ENCODE measurements around the gene MEMO1. TPM values are rescaled to one million over a fixed set of nuclear protein-coding genes. Genes with fewer than 3 reads are reported as not detected.
"Not testable (repeated sequence)": the region's sequence is repeated elsewhere in the genome, so short reads cannot be mapped to it uniquely, and the experiment has no call there.

The MEMO1 gene
- total and polyA plus RNA-seq, 8 donors: 10.5 to 20.4 (median 16.3) TPM

DNA sequence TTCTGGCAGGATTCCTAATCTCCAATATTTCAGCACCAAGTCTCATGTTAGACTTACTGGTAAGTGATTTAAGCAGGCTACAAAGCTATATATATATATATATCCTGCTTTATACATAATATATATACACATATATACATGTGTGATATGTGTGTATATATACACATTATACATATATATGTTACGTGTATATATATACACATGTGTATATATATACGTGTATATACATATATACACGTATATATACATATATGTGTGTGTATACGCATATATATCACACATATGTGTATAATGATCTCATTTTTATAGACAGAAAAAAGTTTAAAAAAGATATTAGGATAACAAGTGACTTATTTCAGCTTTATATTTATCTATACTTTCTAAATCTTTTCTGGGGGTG lies 41.6 kb downstream of the MEMO1 start:
- FAIRE-seq (peak; percentile 13), ATAC-seq (no peak), DNase-seq (no peak)
- H3K27me3 ChIP-seq: no peaks in the 10 kb centered on the region
- intact Hi-C loops (cut with DNase I): no loop called here
- no peak overlapping the region for H3K4me3 ChIP-seq
- H3K27ac ChIP-seq: no peak overlapping the region
- 94 to 96% methylated on average over 4 of the region's 4 CpGs for WGBS, 2 donors
- H3K36me3 ChIP-seq: no peaks in the 10 kb centered on the region
- no peak for TF ChIP-seq CTCF (IDR thresholded peaks at IDR 0.05)
- H3K9me3 ChIP-seq: no peaks in the 10 kb centered on the region
- no peaks in the 10 kb centered on the region for H3K4me1 ChIP-seq

GRCh38 chr2:31967790-31968189 lies 43.0 kb downstream of the MEMO1 start:
- DNase-seq: no peak
- WGBS, 2 donors: 88 to 92% methylated on average over 1 of the region's 1 CpG
- no peak for FAIRE-seq
- no peaks in the 10 kb centered on the region for H3K4me1 ChIP-seq
- no peak for ATAC-seq
- no peaks in the 10 kb centered on the region for H3K9me3 ChIP-seq
- H3K36me3 ChIP-seq: no peaks in the 10 kb centered on the region
- no peak for TF ChIP-seq CTCF (IDR thresholded peaks at IDR 0.05)
- no peak overlapping the region for H3K27ac ChIP-seq
- intact Hi-C loops (cut with DNase I): no loop called here
- no peaks in the 10 kb centered on the region for H3K27me3 ChIP-seq
- H3K4me3 ChIP-seq: no peak overlapping the region

DNA sequence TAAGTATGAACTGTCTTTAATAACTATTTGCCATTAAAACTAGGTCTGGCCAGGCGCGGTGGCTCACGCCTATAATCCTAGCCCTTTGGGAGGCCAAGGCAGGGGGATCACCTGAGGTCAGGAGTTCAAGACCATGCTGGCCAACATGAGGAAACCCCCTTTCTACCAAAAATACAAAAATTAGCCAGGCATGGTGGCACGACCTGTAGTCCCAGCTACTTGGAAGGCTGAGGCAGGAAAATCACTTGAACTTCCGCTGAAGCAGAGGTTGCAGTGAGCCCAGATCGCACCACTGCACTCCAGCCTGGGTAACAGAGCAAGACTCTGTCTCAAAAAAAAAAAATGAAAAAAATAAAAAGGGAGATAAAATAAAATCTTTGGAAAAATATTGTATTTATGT lies 44.4 kb downstream of the MEMO1 start:
- H3K36me3 ChIP-seq; DNase-seq; ATAC-seq; H3K4me3 ChIP-seq; H3K4me1 ChIP-seq; H3K27ac ChIP-seq; FAIRE-seq; intact Hi-C loops (cut with DNase I); H3K27me3 ChIP-seq; H3K9me3 ChIP-seq: not testable (repeated sequence)
- WGBS, 2 donors: 96 to 98% methylated on average over 6 of the region's 6 CpGs

DNA sequence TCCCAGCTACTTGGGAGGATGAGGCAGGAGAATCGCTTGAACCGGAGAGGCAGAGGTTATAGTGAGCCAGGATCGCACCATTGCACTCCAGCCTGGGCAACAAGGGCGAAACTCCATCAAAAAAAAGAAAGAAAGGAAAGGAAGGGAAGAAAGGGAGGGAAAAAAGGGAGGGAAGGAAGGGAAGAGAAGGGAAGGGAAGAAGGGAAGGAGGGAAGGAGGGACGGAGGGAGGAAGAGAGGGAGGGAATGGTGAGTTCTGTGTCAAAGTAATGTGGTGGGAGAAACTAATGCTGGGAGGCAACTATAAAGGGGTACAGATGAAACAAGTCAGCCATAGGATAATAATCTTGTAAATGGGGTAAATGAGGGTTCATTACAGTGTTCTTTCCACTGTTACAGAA lies 45.7 kb downstream of the MEMO1 start:
- FAIRE-seq (no peak), ATAC-seq (no peak), DNase-seq (no peak)
- Histone ChIP-seq H3K9me3 (no peaks in the 10 kb centered on the region), H3K4me1 (no peaks in the 10 kb centered on the region), H3K36me3 (no peaks in the 10 kb centered on the region), H3K27ac (no peak overlapping the region), H3K27me3 (no peaks in the 10 kb centered on the region), H3K4me3 (no peak overlapping the region)
- TF ChIP-seq CTCF (IDR thresholded peaks at IDR 0.05): no peak
- intact Hi-C loops (cut with DNase I): no loop called here
- WGBS, 2 donors: 97% methylated on average over 5 of the region's 5 CpGs

DNA sequence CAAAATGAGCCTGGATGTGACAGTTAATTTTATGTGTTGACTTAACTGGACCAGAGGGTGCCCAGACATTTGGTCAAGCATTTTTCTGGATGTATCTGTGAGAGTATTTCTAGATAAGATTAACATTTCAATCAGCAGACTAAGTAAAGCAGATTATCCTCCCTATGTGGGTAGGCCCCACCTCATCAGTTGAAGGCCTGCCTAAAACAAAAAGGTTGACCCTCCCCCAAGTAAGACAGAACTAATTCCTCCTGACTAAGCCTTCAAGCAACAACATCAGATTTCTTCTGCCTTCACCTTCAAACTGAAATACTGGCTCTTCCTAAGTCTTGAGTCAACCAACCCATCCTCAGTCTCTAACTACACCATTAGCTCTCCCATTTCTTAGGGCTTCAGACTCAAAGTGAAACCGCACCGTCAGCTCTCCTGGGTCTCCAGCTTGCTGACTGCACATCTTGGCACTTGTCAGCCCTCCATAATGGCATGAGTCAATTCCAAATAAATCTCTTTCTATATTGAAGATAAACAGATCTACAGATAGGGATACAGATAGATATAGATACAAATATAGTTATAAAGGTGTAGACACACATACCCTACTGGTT lies 47.9 kb downstream of the MEMO1 start:
- ATAC-seq (no peak), FAIRE-seq (no peak), DNase-seq (no peak)
- WGBS, 2 donors: 95 to 97% methylated on average over 2 of the region's 2 CpGs
- no peak overlapping the region for H3K4me3 ChIP-seq
- intact Hi-C loops (cut with DNase I): no loop called here
- H3K27me3 ChIP-seq: no peaks in the 10 kb centered on the region
- no peaks in the 10 kb centered on the region for H3K36me3 ChIP-seq
- no peaks in the 10 kb centered on the region for H3K4me1 ChIP-seq
- H3K9me3 ChIP-seq: no peaks in the 10 kb centered on the region
- no peak overlapping the region for H3K27ac ChIP-seq
- TF ChIP-seq CTCF (IDR thresholded peaks at IDR 0.05): no peak
